HL-60/S4 treated with retinoic acid at 250 ng/mL for 4 days and 3 days (cell line): ENCODE measurements around the gene OR6B1.
"Not testable (repeated sequence)": the region's sequence is repeated elsewhere in the genome, so short reads cannot be mapped to it uniquely, and the experiment has no call there.

Experiments used
- in situ Hi-C: fragments of 300-500 bp; cut with MboI; formaldehyde crosslinking; loops from 2 replicates; pipeline ENCODE4 v1.7.0; 2022; ENCODE audit warnings: low sequenced_read_pairs

Gene OR6B1

GRCh38 chr7:144004703-144005102 is 4.6 kb downstream of the OR6B1 start:
- in situ Hi-C loops, result no loop called here

GRCh38 chr7:144006029-144006691 is 6.0 kb downstream of the OR6B1 start:
- in situ Hi-C loops, result no loop called here

DNA sequence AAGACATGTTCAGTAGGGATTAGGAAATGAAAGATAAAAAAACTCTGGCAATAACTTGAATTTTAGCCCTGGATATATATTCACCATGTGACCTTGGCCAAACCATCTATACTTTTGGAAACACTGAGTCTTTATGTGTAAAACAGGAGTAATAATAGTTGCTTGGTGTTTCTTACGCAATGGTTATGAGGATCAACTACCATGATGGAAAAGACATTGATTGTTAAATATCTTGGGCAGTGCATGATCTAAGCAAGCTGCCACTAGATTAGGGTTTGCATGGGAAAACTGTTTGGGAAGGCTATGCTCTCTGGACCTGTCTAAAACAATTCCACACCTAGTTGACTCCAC is 6.5 kb downstream of the OR6B1 start:
- in situ Hi-C loops, result no loop called here

DNA sequence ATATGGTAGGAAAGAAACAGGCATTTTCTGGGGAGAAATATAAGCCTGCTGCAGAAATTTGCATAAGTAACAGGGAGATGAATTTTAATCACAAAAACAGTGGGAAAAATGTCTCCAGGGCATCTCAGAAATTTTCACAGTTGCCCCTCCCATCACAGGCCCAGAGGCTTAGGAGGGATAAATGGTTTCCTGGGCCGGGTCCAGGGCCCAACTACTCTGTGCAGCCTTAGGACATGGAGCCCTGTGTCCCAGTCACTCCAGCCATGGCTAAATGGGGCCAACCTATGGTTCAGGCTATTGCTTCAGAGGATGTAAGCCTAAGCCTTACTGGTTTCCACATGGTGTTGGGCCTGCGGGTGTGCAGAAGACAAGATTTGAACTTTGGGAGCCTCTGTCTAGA is 9.2 kb downstream of the OR6B1 start:
- in situ Hi-C loops, result no loop called here

DNA sequence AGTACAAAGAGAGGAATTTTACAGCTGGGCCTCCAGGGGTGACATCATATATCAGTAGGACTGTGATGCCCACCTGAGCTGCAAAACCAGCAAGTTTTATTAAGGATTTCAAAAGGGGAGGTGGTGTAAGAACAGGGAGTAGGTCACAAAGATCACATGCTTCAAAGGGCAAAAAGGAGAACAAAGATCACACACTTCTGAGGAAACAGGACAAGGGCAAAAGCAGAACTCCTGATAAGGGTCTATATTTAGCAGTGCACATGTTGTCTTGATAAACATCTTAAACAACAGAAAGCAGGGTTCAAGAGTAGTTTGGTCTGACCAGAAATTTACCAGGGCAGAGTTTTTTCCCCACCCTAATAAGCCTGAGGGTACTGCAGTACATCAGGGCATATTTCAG is 9.9 kb downstream of the OR6B1 start:
- in situ Hi-C loops, result not testable (repeated sequence)

DNA sequence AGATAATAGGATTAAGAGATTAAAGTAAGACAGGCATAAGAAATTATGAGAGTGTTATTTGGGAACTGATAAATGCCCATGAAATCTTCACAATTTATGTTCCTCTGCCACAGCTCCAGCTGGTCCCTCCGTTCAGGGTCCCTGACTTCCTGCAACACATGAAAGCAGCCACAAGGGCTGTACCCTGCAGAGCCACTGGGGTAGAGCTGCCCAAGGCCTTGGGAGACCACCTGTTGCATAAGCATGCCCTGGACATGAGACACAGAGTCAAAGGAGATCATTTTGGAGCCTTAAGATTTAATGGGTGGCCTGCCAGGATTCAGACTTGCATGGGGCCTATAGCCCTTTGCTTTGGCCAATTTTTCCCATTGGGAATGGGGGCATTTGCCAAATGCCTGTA is 10.7 kb downstream of the OR6B1 start:
- in situ Hi-C loops, result not testable (repeated sequence)

GRCh38 chr7:144011458-144012230 is 11.5 kb downstream of the OR6B1 start:
- in situ Hi-C loops, result no loop called here

- in situ Hi-C loops, result no loop called here
Observed at GRCh38 chr7:144018065-144018464, 17.9 kb downstream of the OR6B1 start.

GRCh38 chr7:144019457-144019856 is 19.3 kb downstream of the OR6B1 start:
- in situ Hi-C loops, result no loop called here

DNA sequence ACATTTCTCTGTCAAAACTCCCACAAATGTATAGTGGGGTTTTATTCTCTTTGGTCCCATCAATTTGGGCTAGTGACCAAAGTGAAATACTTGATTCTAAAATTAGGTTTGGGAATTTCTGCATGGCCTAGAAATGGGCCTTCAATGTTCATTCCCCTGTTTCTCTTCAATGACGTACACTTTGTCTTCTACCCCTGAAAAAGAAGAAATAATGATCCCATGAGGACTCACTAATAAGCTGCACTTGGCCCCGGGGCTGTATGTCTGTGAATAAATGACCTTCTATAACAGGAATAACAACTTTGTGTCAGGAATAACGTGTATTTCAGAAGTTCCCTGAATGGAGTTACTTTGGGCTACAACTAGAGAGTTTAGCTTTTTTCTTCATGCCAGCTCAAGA is 20.2 kb downstream of the OR6B1 start:
- in situ Hi-C loops, result no loop called here

- in situ Hi-C loops, result no loop called here
Observed at GRCh38 chr7:144022169-144022568, 22.0 kb downstream of the OR6B1 start.

DNA sequence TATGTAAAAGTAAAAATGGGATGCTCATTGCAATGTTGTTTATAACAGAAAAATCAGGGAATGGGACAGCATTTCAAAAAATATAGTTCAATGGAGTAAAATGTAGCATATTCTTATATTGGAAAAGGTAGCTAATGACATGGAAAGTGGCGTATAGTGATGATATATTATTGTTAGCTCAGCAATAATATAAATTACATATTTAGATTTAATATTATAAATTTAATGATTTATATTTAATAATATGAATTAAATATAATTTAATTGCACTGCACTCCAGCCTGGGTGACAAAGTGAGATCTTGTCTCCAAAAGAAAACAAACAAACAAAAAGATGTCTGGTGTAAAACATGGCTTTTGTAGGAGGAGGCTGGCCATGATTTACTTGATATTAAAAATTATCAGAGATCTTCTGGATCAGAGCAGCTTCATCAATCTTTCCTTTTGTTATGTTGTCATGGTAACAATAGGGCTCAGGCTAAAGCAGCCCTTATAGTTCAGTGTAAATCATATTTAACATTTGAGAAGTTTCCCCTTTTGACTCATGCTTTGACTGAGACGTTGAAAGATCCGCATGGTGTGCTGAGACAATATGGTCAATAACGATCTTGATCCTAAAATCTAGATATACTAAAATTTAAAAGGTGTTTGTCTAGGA is 23.2 kb downstream of the OR6B1 start:
- in situ Hi-C loops, result no loop called here

GRCh38 chr7:144024213-144024612 is 24.1 kb downstream of the OR6B1 start:
- in situ Hi-C loops, result no loop called here

- in situ Hi-C loops, result no loop called here
Observed at GRCh38 chr7:144026203-144026883, 26.2 kb downstream of the OR6B1 start.

DNA sequence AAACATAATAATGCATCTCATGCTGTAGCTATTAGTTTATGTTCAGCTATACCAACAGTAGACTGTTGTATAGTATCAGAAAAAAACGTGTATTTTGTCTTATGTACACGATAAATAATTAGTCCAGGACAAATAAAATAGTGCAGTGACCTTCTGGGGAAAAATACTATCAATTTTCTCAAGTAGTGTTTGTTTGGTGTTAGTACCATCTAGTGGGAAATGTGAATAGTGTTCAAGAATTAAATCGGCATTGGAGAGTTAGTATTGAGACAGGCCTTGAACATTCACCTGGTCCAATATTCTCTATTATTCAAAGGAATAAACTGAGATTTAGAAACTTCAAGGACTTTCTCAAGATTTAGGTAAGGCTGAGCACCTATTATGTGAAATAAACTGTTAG is 26.9 kb downstream of the OR6B1 start:
- in situ Hi-C loops, result no loop called here

DNA sequence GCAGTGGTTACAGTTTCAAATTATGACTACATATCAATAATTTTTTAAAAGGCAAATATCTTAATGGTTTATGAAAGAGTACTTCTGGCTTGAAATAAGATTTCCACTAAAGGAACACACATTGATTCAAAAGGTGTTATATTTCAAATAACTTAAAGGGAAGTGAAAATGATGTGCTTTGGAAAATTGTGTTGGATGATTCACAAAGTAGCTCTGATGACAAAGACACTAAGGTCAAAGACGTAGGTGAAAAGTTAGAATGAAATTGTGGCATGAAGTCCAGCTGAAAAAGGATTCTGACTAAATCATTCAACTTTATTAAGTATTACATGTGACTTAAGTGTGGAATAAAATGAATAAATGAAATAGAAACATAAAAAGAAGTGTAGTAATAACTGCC is 27.9 kb downstream of the OR6B1 start:
- in situ Hi-C loops, result no loop called here

DNA sequence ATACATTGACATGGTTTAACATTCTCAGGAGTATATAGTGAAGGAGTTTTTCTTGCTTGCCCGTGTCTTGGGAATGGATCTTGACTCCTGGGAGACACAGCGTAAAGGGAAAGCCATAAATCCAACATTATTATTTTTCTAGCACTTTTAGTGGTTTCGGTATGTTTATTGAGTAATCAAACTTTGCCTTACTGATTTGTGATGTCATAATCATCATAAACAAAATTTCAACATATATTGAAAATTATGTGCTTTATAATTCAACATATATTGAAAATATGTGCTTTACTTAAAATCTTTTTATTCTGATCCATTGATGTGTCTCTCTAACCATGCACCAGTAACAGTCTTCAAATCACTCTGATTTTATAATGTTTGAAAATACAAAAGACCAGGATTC is 28.4 kb downstream of the OR6B1 start:
- in situ Hi-C loops, result no loop called here

DNA sequence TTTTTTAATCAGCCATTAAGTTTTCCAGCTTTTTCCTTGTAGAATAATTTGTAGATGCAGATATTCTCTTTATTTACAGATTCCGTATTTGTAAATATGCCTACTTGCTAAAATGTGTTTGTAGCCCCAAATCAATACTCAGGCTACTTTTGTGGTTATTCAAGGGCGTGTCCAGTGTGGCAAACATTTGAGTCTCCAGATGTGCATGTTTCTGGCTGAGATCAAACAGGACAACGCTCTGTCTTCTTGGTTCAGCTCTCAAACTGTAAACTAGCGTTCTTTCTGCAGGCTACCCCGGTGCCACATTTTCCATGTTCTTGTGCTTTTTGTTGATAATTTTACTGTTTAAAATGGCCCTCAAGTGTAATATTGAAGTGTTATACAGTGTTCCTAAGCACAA is 32.4 kb downstream of the OR6B1 start:
- in situ Hi-C loops, result no loop called here

- in situ Hi-C loops, result no loop called here
Observed at GRCh38 chr7:144032985-144033709, 33.0 kb downstream of the OR6B1 start.

DNA sequence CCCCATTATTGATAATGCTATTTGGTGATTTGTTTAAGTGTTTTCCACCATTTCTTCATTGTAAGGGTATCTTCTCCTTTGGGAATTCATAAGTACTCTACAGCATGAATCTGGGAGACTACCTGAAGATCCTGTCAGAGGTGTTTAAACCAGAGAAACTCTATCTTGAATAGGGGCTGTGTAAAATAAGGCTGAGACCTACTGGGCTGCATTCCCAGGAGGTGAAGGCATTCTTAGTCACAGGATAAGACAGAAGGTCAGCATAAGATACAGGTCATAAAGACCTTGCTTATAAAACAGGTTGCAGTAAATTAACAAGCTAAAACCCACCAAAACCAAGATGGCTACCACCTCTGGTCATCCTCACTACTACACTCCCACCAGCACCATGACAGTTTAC is 35.3 kb downstream of the OR6B1 start:
- in situ Hi-C loops, result no loop called here

GRCh38 chr7:144036302-144036885 is 36.3 kb downstream of the OR6B1 start:
- in situ Hi-C loops, result no loop called here
